ENCODE results near the gene SSC5D.
"Not testable (repeated sequence)": the region's sequence is repeated elsewhere in the genome, so short reads cannot be mapped to it uniquely, and the experiment has no call there.

Gene SSC5D

DNA sequence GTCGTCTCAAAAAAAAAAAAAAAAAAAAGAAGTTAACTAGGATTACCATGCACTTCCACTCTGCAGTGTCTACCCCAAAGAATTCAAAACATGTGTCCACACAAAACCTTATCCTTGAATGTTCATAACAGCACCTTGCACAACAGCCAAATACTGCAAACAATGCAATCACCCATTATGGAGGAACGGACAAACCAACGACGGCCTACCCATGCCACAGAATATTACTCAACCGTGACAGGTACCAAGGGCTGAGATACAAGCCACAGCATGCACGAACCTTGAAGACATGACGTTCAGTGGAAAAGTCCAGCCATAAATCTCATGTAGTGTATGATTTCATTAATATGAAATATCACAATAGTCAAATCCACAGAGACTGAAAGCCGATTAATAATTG, 42.2 kb upstream of the SSC5D start:
- Histone ChIP-seq H3K9me3 (ENCODE audit: control insufficient read depth, insufficient read depth, low read length) (no peaks in the 10 kb centered on the region), H3K27me3 (ENCODE audit: control insufficient read depth, insufficient read depth, low read length) (peaks cover 97% of the 10 kb centered on the region), H3K9ac (ENCODE audit: low read depth, low read length) (no peak overlapping the region), H3K36me3 (ENCODE audit: control insufficient read depth, insufficient read depth, low read length) (no peaks in the 10 kb centered on the region), H3K4me1 (ENCODE audit: control insufficient read depth, insufficient read depth, low read length) (peaks cover under 1% of the 10 kb centered on the region; the same call in 1 of the 2 replicates), H3K27ac (ENCODE audit: low read depth, low read length) (no peak overlapping the region), H3K4me3 (ENCODE audit: low read depth, low read length) (no peak overlapping the region)

DNA sequence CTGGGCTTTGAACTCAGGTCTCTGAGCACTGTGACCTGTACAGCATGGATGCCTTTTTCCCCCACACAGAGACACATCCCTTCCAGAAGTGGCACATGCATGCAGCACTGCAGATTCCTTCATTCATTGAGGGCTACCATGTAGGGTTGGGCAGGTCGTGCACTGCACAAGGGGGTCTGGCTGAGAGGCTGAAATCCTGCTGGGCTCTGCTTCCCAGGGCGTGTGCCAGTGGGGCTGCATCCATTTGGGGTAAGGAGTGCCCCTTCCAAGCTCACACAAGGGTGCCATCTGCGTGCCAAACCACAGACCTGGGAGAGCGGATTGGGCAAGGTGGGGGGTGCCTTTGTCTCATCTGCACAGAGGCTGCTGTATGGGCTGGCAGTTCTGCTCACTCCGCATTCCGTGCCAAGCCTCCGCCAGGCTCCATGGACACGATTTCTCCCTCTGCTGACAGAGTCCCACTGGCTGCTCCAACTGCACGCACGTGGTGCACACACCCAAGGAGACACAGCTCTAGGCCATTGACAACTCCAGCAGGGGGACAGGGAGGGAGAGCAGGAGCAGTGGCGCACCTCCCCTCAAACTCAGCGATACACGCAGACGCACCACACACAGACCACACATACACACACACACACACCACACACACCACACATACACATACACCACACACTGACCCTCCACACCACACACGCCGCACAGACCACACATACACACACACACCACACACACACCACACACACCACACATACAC, 40.6 kb upstream of the SSC5D start:
- H3K9ac ChIP-seq (ENCODE audit: low read depth, low read length) = no peak overlapping the region
- H3K27ac ChIP-seq (ENCODE audit: low read depth, low read length) = no peak overlapping the region
- H3K36me3 ChIP-seq (ENCODE audit: control insufficient read depth, insufficient read depth, low read length) = no peaks in the 10 kb centered on the region
- H3K4me1 ChIP-seq (ENCODE audit: control insufficient read depth, insufficient read depth, low read length) = peaks cover 4% of the 10 kb centered on the region; the same call in 1 of the 2 replicates
- H3K4me3 ChIP-seq (ENCODE audit: low read depth, low read length) = no peak overlapping the region
- H3K27me3 ChIP-seq (ENCODE audit: control insufficient read depth, insufficient read depth, low read length) = peaks cover 96% of the 10 kb centered on the region
- no peaks in the 10 kb centered on the region for H3K9me3 ChIP-seq (ENCODE audit: control insufficient read depth, insufficient read depth, low read length)

DNA sequence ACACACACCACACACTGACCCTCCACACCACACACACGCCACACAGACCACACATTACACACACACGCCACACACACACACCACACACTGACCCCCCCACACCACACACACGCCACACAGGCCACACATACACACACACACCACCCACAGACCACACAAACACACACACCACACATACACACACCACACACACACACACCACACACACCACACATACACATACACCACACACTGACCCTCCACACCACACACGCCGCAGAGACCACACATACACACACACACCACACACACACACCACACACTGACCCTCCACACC, 40.1 kb upstream of the SSC5D start:
- not testable (repeated sequence) for H3K36me3 ChIP-seq (ENCODE audit: control insufficient read depth, insufficient read depth, low read length); H3K9ac ChIP-seq (ENCODE audit: low read depth, low read length); H3K27ac ChIP-seq (ENCODE audit: low read depth, low read length); H3K9me3 ChIP-seq (ENCODE audit: control insufficient read depth, insufficient read depth, low read length); H3K4me3 ChIP-seq (ENCODE audit: low read depth, low read length); H3K4me1 ChIP-seq (ENCODE audit: control insufficient read depth, insufficient read depth, low read length)
- peaks cover 91% of the 10 kb centered on the region for H3K27me3 ChIP-seq (ENCODE audit: control insufficient read depth, insufficient read depth, low read length)

- Histone ChIP-seq H3K4me1 (ENCODE audit: control insufficient read depth, insufficient read depth, low read length) (peaks cover 4% of the 10 kb centered on the region; the same call in 1 of the 2 replicates), H3K36me3 (ENCODE audit: control insufficient read depth, insufficient read depth, low read length) (peaks cover 8% of the 10 kb centered on the region; the same call in 1 of the 2 replicates), H3K4me3 (ENCODE audit: low read depth, low read length) (no peak overlapping the region), H3K9ac (ENCODE audit: low read depth, low read length) (no peak overlapping the region), H3K27me3 (ENCODE audit: control insufficient read depth, insufficient read depth, low read length) (peaks cover 78% of the 10 kb centered on the region), H3K9me3 (ENCODE audit: control insufficient read depth, insufficient read depth, low read length) (no peaks in the 10 kb centered on the region), H3K27ac (ENCODE audit: low read depth, low read length) (no peak overlapping the region)
Measured at GRCh38 chr19:55449469-55449868, 38.8 kb upstream of the SSC5D start.

DNA sequence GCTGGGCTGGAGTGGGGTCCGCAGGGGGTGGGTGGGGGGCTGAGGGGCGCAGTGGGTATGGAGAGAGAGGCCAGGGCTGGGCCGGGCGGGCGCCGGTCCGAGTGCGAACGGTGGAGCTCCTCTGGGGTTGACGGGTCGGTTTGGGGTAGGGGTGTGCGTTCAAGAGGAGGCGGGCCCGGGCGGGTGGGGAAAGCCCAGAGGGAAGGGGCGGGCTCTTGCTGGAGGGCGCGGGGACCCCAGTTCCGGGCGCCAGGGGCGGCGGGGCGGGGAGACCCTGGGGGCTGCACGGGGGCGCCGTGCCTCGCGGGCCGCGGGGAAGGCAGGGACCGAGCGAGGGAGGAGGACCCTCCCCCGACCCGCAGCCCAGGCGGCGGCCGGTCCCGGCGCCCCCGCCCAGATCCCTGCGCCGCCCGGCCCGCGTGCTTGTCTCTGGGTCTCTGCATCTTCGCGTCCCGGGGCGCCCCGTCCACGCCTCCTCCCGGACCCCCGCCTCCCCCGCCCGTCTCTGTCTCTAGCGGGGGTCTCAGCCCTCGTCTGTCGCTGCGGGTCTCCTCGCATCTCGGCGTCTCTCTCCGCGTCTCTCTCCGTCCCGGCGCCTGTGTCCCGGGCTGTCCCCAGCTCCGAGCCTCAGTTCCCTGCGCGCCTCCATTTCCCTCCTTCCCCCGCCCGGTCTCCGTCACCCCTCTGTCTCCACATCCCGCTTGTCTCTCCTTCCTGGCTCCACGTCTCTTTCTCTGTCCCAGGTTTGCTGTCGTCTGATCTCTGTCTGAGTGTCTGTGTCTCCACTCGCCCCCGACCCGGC, 36.9 kb upstream of the SSC5D start:
- no peaks in the 10 kb centered on the region for H3K9me3 ChIP-seq (ENCODE audit: control insufficient read depth, insufficient read depth, low read length)
- peak overlapping the region; percentile 45 for H3K4me3 ChIP-seq (ENCODE audit: low read depth, low read length)
- no peak overlapping the region for H3K27ac ChIP-seq (ENCODE audit: low read depth, low read length)
- H3K9ac ChIP-seq (ENCODE audit: low read depth, low read length) = no peak overlapping the region
- peaks cover 61% of the 10 kb centered on the region for H3K27me3 ChIP-seq (ENCODE audit: control insufficient read depth, insufficient read depth, low read length)
- H3K36me3 ChIP-seq (ENCODE audit: control insufficient read depth, insufficient read depth, low read length) = peaks cover 18% of the 10 kb centered on the region
- H3K4me1 ChIP-seq (ENCODE audit: control insufficient read depth, insufficient read depth, low read length) = peaks cover 4% of the 10 kb centered on the region; the same call in 1 of the 2 replicates

GRCh38 chr19:55451965-55452748, 36.1 kb upstream of the SSC5D start:
- H3K4me3 ChIP-seq (ENCODE audit: low read depth, low read length) = peak overlapping the region; percentile 57
- H3K9ac ChIP-seq (ENCODE audit: low read depth, low read length) = no peak overlapping the region

GRCh38 chr19:55452749-55453346, 35.4 kb upstream of the SSC5D start:
- Histone ChIP-seq H3K27me3 (ENCODE audit: control insufficient read depth, insufficient read depth, low read length) (peaks cover 46% of the 10 kb centered on the region), H3K9ac (ENCODE audit: low read depth, low read length) (no peak overlapping the region), H3K36me3 (ENCODE audit: control insufficient read depth, insufficient read depth, low read length) (peaks cover 22% of the 10 kb centered on the region), H3K27ac (ENCODE audit: low read depth, low read length) (no peak overlapping the region), H3K9me3 (ENCODE audit: control insufficient read depth, insufficient read depth, low read length) (no peaks in the 10 kb centered on the region), H3K4me3 (ENCODE audit: low read depth, low read length) (peak overlapping the region; percentile 57; the same call in 1 of the 2 replicates), H3K4me1 (ENCODE audit: control insufficient read depth, insufficient read depth, low read length) (peaks cover 4% of the 10 kb centered on the region; the same call in 1 of the 2 replicates)

More at GRCh38 chr19:55451965-55452748, 36.1 kb upstream of the SSC5D start:
- Histone ChIP-seq H3K9me3 (ENCODE audit: control insufficient read depth, insufficient read depth, low read length) (no peaks in the 10 kb centered on the region), H3K36me3 (ENCODE audit: control insufficient read depth, insufficient read depth, low read length) (peaks cover 22% of the 10 kb centered on the region), H3K27ac (ENCODE audit: low read depth, low read length) (no peak overlapping the region), H3K4me1 (ENCODE audit: control insufficient read depth, insufficient read depth, low read length) (peaks cover 4% of the 10 kb centered on the region; the same call in 1 of the 2 replicates), H3K27me3 (ENCODE audit: control insufficient read depth, insufficient read depth, low read length) (peaks cover 53% of the 10 kb centered on the region)

- no peak overlapping the region for H3K27ac ChIP-seq (ENCODE audit: low read depth, low read length)
- H3K4me1 ChIP-seq (ENCODE audit: control insufficient read depth, insufficient read depth, low read length) = peaks cover 4% of the 10 kb centered on the region; the same call in 1 of the 2 replicates
- peaks cover 22% of the 10 kb centered on the region for H3K36me3 ChIP-seq (ENCODE audit: control insufficient read depth, insufficient read depth, low read length)
- H3K9me3 ChIP-seq (ENCODE audit: control insufficient read depth, insufficient read depth, low read length) = no peaks in the 10 kb centered on the region
- no peak overlapping the region for H3K4me3 ChIP-seq (ENCODE audit: low read depth, low read length)
- H3K9ac ChIP-seq (ENCODE audit: low read depth, low read length) = no peak overlapping the region
- peaks cover 38% of the 10 kb centered on the region for H3K27me3 ChIP-seq (ENCODE audit: control insufficient read depth, insufficient read depth, low read length)
Measured at GRCh38 chr19:55453511-55454260, 34.5 kb upstream of the SSC5D start.

GRCh38 chr19:55454787-55455243, 33.4 kb upstream of the SSC5D start:
- Histone ChIP-seq H3K36me3 (ENCODE audit: control insufficient read depth, insufficient read depth, low read length) (peaks cover 22% of the 10 kb centered on the region), H3K9me3 (ENCODE audit: control insufficient read depth, insufficient read depth, low read length) (no peaks in the 10 kb centered on the region), H3K4me1 (ENCODE audit: control insufficient read depth, insufficient read depth, low read length) (peaks cover 5% of the 10 kb centered on the region; the same call in 1 of the 2 replicates), H3K9ac (ENCODE audit: low read depth, low read length) (no peak overlapping the region), H3K27me3 (ENCODE audit: control insufficient read depth, insufficient read depth, low read length) (peaks cover 26% of the 10 kb centered on the region), H3K27ac (ENCODE audit: low read depth, low read length) (no peak overlapping the region), H3K4me3 (ENCODE audit: low read depth, low read length) (no peak overlapping the region)
